Stimulated activated CD4-positive, alpha-beta T cell treated with anti-CD3 and anti-CD28 coated beads, Interleukin-1b, Interleukin-23, amount 100 ng/mL, for 24 hours (primary cell): ENCODE results near the gene HORMAD2.

Source experiments
- DNase-seq, 4 experiments: peaks; one replicate each; pipeline ENCODE4 v3.0.0-alpha.2; 2020; ENCODE audit warnings: low read depth in 4 of 4, low spot score in 1 of 4

Gene HORMAD2

GRCh38 chr22:30104501-30105156, 24.4 kb downstream of the HORMAD2 start:
- no peak for DNase-seq

- no peak for DNase-seq
Measured at GRCh38 chr22:30105483-30105882, 25.2 kb downstream of the HORMAD2 start.

GRCh38 chr22:30113494-30113893, 33.2 kb downstream of the HORMAD2 start:
- DNase-seq = no peak

GRCh38 chr22:30114361-30114760, 34.1 kb downstream of the HORMAD2 start:
- no peak for DNase-seq

GRCh38 chr22:30115705-30116104, 35.4 kb downstream of the HORMAD2 start:
- DNase-seq = no peak

GRCh38 chr22:30116362-30117117, 36.3 kb downstream of the HORMAD2 start:
- no peak for DNase-seq

GRCh38 chr22:30117256-30117655, 37.0 kb downstream of the HORMAD2 start:
- no peak for DNase-seq

- no peak for DNase-seq
Measured at GRCh38 chr22:30118291-30118690, 38.0 kb downstream of the HORMAD2 start.

GRCh38 chr22:30121960-30122359, 41.7 kb downstream of the HORMAD2 start:
- no peak for DNase-seq

GRCh38 chr22:30123463-30123862, 43.2 kb downstream of the HORMAD2 start:
- DNase-seq = no peak

- no peak for DNase-seq
Measured at GRCh38 chr22:30127749-30128166, 47.5 kb downstream of the HORMAD2 start.

GRCh38 chr22:30128511-30128910, 48.2 kb downstream of the HORMAD2 start:
- no peak for DNase-seq

GRCh38 chr22:30129636-30130035, 49.4 kb downstream of the HORMAD2 start:
- DNase-seq = no peak

GRCh38 chr22:30132290-30132996, 52.2 kb downstream of the HORMAD2 start:
- no peak for DNase-seq

- no peak for DNase-seq
Measured at GRCh38 chr22:30140414-30140813, 60.1 kb downstream of the HORMAD2 start.

- no peak for DNase-seq
Measured at GRCh38 chr22:30143265-30143664, 63.0 kb downstream of the HORMAD2 start.

- DNase-seq = no peak
Measured at GRCh38 chr22:30144391-30144790, 64.1 kb downstream of the HORMAD2 start.

GRCh38 chr22:30150212-30150611, 69.9 kb downstream of the HORMAD2 start:
- DNase-seq = no peak

- no peak for DNase-seq
Measured at GRCh38 chr22:30158277-30158676, 78.0 kb downstream of the HORMAD2 start.

- no peak for DNase-seq
Measured at GRCh38 chr22:30158744-30159500, 78.7 kb downstream of the HORMAD2 start.
